Measurements from ENCODE around the gene MC4R. TPM values are rescaled to one million over a fixed set of nuclear protein-coding genes. Genes with fewer than 3 reads are reported as not detected.

The MC4R gene
- total RNA-seq, 1 donor from 2014 or later = not detected

DNA sequence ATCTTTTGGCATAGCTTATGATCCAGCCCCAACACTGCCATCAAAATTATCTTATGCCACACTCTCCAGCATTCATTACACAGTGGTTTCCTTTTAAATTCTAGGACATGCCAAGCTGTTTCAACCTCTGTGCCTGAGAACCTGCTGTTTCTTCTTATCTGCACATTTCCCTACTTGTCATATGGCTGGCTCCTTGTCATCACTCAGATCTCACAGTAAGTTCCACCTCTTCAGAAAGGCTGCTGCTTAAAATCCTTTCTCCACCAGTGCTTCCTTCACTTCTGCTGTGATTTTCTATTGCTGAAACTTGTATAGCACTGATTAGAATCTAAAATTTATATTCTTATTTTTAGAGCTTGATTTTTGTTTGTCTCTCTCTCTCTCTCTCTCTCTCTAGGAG, 43.4 kb downstream of the MC4R start:
- no peak for DNase-seq (ENCODE audit: extremely low read depth, low read depth, low spot score)

DNA sequence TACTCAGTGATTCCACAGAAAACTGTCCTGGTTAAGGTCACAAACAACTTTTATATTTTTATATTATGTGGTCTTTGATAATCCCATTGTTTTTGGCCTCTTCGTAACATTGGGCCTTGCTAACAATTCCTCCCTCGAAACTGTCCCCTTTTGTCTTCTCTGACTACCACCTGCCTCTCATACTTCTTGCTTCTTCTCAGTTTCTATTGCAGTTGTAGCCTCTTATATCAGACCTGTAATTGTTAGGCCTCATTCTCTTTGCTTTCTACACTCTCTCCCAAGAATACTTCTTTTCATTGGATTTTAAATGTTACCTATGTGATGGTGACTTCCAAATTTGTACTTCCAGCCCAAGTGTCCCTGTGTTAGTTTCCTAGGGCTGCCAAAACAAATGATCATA, 44.7 kb downstream of the MC4R start:
- no peak for DNase-seq (ENCODE audit: extremely low read depth, low read depth, low spot score)

DNA sequence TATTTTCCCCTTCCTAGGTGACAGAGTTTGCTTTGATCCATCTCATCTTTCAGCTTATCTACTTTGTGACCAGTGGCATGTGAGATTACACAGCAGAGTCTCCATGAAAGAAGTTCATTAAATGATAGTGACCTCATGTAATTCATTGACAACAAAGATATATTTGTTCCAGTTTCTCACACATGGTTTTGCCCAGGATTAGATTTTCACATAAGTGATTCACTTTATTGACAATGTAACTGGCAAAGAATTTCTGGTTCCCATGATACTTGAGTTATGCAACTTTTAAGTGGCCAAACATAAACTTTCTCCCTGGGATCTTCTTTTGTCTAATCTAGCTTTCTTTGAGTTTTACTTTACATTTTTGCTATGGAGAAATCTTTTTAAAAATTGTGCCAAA, 50.0 kb downstream of the MC4R start:
- no peak for DNase-seq (ENCODE audit: extremely low read depth, low read depth, low spot score)

Measured in glomerular endothelial cell (primary cell).